CD4-positive, alpha-beta T cell treated with Interleukin-15 for 1 hour (primary cell): Measurements from ENCODE around the gene APP.
"Not testable (repeated sequence)": the region's sequence is repeated elsewhere in the genome, so short reads cannot be mapped to it uniquely, and the experiment has no call there.

Experiments used
- DNase-seq: peaks from one replicate; pipeline ENCODE4 v3.0.0-alpha.2; 2020

The APP gene

DNA sequence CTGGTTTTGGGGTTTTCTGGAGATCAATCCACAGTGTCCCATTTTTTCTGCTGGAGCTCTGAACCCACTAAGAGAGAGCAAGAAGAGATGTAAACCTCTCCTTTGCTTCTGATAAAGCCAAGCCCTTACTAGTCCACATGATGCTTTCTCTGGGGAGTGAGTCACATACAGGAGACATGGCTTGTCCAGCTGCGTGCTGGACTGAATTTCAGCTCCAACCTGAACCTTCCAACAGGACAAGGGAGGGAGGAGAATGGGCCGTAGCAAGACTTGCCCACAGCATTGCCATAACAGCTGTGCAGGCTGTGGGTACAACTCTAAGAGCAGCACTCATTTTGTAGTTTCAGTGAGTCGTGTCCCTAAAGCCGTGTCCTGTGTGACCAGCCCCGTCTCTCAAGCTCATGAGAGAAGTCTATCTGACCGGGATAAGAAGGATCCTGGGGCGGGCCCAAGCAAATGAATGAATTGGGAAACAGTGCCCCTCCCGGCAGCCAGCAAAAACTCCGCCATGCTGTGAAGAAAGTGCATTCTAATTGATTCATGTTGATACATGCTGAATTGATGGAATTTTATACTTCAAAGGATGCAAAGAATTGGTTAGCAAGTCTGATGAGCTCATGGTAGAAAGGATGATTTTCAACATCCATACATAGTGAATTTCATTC, 240.6 kb downstream of the APP start:
- no peak for DNase-seq

DNA sequence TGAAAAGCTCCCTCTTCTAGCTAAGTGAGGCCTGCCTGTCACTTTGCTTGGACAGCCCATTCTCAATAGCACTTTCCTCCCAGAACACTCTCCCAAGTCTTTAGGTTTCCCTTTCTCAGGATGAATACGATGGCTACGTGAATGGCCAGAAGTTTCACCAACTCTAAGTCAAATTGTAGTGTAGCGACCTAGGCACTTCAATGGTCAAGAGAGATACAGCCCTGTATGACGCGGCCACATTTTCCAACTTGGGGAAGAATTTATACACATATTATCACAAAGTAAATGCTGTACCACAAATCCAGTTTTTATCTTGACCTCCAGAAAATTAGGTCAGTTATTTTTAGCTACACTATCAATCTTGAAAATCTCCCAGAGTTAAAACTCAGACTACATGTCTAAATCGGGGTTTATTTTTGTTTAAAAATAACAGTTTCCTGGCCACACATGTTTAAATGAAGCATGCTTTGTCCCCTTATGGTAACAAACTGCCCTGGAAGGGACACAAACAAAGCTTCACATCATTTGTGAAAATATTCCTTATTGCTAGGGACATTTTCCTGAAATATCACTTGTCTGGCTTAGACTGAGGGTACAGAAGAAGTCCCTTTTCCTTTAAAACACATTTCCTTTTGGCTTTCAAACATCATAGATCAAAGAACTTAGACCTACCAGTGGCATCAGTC, 243.2 kb downstream of the APP start:
- no peak for DNase-seq

DNA sequence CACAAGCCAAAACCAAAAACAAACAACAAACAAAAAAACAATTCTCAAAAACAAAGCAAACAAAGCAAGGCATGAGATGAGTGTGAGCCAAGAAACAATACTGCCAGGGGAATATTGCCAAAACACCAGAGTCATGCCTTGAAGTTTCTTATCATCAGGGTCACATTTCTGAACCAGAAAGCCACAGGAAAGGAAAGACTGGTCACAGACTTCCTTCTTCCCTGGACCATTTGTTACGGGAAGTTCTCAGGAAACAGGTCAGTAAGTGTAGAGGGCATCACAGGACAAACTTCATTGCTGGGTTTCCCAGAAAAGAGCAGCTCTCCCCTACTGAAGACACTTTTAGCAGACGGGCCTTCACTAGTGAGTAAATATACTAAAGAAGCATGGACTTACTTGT, 244.6 kb downstream of the APP start:
- no peak for DNase-seq

DNA sequence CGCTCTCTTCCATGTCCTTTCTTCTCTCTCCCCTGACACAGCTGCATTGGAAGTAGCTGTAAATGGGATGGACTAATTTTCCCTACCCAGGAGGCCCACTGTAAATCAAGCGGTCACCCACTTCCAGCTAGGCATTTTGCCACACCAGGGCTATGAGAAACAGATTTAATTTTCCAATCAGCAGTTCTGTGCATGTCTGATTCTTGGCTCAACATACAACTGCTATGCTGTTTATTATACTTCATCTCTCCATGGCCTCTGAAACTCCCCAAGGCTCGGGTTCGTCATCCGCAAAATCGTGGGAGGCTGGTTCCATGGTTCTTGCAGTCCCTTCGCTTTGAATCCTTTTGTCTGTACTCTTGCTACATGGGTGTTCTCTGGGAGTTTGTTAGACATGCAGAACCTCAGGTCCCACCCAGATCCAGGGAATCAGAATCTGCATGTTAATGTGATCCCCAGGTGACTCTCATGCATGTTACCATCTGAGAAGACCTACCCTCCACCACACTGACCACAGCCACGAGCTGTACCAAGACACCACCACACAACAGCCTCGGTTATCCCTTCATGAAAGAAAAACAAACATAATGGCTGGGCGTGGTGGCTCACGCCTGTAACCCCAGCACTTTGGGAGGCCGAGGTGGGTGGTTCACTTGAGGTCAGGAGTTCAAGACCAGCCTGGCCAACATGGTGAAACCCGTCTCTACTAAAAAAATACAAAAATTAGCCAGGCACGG, 245.3 kb downstream of the APP start:
- no peak for DNase-seq

DNA sequence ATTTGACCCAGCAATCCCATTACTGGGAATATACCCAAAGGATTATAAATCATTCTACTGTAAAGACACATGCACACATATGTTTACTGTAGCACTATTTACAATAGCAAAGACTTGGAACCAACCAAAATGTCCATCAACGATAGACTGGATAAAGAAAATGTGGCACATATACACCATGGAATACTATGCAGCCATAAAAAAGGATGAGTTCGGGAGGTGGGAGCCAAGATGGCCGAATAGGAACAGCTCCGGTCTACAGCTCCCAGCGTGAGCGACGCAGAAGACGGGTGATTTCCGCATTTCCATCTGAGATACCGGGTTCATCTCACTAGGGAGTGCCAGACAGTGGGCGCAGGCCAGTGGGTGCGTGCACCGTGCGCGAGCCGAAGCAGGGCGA, 252.4 kb downstream of the APP start:
- not testable (repeated sequence) for DNase-seq

DNA sequence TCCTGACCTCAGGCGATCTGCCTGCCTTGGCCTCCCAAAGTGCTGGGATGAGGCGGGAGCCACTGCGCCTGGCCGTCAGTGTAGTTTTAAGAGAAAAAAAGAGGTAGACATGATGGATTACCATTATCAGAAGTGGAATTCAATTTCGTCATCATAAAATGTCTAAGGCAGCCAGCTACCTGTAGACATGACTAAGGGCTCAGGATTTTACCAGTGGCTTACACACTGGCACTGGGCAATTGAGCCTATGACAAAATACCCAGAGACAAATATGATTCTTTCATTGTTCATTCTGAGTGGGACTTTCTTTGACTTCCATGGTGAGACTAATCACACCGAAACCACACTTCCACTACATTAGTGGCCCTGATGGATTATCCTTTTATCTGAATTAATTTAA, 254.3 kb downstream of the APP start:
- DNase-seq, result no peak

DNA sequence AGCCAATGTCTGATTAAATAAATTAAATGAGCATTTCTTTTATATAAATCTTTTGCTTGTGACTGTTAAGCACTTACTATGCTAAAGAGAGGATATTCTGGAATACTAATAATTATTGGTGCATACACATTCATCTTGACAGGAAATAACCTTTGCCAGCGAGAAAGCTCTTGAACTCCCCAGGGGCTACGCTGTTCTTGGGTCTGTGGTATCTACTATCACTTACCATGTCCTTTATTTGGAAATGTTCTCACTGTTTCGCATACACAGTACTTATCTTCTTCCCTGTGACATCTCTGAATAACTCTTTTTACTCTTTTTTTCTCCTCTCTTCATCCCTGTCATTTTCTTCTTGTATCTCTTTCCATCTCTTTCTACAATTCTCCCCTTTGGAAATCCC, 257.1 kb downstream of the APP start:
- DNase-seq, result no peak

DNA sequence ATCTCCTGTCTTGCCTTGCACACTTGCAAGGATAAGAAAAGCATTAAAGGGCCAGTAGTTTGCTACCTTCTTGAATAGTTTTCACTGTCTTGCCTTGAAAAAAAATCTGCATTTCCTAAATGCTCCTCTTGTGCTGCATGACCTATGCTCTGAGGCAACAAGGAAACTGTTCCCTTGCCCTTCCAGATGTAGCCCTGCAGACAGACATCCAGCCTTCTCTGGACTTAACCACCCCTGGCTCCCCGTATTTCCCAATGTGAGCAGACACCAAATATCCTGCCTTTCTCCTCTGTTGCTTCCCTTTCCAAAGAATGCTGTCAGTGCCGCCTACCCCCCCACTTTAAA, 258.2 kb downstream of the APP start:
- no peak for DNase-seq

DNA sequence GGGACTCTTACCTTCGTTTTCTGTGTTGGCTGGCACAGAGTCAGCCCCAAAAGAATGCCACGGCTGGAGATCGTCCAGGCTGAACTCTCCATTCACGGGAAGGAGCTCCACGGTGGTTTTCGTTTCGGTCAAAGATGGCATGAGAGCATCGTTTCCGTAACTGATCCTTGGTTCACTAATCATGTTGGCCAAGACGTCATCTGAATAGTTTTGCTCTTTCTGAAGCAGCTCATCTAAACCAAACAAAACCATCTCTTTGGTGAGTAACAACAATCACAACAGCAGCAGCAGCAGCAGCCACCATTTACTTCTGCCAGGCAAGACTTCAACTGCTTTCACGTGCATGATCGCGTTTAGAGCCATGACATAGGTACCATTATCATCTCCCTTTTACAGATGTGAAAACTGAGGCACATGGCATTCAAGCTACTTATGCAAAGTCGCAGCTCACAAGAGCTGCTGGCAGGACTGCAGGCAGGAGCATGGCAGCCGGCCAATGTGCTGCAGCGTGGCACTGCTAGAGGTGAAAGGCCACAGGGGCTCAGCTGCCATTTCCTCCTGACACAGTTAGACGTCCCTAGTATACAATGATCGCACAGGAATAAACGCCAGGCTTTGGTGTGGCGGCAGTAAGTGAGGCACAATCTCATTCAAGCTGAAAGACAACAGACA, 258.7 kb downstream of the APP start:
- DNase-seq, result no peak

DNA sequence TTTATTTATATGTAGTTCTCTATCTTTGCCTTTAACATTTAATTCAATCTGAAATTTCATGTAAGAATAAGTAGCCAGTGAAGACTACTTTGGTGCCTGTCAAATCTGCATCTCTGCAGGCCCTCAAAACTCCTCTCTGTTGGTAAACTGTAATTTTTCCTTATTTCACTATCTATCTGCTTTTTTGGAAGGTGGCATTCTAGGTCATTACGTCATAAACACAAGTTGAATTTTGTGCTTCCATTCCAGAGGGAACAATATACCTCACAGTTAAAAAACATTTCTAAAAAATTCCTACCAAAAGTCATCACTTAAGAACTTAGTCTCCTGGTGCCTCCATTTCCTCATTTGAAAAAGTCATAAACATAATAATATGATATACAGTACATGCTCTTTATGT, 259.8 kb downstream of the APP start:
- no peak for DNase-seq

DNA sequence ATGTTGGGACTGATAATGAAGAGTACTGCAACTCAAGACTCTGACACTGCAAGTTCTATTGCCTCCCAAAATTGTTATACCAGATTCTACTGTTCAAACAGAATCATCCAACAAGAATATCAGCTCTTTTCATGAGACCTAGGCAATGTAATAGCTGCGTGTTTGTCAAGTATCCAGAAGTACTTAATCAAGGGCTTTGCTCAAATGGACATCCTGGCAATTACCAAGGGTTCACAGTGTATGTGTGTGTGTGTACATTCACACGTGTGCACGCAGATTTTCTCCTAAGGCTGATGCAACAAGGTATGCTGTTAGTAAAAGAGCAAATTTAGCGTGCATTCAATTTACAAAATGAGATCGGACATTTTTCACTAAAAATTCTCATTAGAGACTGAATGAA, 261.2 kb downstream of the APP start:
- DNase-seq, result no peak

DNA sequence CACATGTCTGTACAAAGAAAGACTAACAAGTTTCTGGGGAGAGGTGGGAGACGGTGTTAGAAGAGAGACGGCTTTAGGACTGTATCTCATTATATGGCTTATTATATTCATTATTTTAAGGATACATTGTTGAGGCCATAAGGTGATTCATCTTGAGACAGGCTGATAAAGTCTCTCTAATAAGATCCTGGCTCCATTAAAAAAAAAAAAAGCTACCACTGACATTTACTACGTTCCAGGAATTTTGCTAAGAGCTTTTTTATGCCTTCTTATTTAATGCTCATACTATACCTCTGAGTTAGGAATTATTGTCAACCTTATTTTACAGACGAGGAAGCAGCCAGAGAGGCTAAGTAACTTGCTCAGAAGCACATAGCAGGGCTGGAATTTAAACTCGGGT, 262.1 kb downstream of the APP start:
- DNase-seq, result no peak

DNA sequence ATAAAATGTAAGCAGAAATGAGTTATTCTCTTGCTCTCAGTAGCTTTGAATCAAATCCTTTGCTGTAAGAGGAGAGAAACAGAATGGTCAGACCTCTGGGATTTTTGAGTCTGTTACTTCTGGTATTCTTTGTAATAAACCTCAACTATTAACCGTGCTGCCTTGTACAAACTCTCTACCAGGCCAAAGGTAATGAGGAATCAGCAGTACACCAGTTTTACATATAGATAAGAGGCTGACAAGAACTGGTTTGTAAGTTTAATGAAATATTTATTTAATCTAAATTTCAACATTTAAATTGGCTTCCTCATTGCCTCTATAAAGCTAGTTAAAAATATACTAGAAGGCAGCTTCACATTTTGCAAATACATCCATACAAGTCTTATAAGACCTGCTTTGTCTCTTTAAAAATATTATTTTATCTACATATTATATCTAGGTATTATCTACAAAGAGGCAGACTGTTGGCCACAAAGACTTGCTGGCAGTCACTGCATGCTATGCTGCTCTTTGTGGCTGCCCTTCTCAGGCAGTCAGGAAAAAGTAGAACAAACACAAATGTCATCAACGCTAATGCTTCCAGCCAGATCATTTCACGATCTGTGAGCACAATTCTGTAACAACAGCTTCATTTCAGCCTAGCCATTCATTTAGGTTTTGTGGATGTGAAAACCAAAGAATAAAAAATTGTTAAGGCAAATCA, 262.8 kb downstream of the APP start:
- no peak for DNase-seq

DNA sequence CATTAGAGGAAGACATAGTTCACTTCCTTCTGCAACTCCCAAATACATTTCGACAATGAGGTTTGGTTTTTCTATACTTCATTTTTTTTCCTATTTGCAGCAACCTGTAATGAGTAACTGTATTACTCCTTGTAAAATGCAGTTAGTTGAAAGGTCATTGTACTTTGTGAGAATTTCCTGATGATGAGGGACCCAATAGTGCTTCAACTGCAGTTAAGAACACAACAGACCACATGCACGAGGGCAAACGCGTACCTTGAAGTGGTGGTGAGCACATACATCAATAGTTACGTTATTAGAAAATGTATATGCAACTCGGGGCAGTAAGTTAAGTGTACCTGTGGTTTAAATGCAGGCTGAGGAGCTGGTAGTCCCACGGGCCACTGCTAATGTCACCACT, 264.0 kb downstream of the APP start:
- DNase-seq, result no peak

DNA sequence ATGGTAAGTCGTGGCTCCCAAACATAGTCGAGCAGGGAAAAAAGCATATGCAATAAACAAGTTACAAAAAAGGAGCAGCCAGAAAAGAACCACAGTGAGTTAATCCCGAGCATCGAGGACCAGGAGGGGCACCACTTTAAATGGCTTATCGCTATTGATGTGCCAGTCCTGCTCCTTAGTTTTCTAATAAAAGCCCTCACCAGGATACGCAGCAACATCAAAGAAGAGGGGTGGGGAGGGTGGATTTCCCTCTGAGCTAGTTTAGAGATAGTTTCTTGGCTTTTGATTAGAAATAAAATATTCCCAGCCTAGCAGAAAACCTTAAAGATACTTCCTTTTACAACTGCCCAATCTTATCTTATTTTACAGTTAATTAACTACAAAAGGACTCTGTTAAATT, 265.4 kb downstream of the APP start:
- no peak for DNase-seq

DNA sequence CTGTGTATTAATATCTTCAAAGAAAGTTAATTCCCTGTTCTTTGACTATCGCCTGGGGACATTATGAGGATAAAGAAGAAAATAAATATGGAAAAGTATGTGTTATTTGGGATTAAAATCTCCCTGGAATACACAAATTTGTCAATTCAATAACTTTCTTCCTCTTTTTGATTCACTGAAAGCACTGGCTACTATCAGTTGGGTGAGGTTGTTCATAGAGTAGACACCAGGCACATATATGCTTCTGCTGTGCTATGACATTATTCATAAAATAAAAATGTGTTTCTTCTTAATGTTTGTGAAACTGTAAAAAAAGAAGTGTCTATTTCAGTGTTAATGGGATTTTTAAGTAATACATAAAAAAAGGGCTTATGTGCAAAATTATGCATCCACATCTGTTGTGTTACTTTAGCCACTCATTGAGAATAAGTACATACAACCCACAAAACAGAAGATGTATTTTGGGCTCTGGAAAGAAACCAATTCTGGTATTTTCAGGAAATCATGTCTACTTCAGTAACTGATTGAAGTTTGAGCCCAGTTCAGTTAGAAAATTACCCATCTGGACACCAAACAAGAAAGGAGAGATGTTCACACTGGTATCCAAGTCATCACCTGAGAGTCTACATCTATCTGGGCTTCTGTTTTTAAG, 266.4 kb downstream of the APP start:
- no peak for DNase-seq

DNA sequence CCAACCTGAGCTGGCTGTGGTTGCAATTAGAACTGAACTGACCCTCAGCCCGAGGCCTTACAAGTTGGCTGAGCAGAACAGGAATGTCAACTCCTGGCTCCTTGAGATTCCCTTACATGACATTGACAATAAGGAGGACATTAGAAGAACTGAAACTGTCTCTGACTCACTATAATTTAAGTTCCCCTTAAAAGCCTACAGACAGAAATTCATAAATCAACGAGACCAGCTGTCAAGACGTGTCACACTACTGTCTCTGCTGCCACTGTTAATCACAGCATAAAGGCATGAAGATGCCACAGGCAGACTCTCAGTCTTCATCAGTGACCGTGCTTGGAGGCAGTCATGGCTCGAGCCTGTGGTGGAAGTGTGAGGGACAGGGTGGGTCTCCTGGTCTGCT, 267.0 kb downstream of the APP start:
- DNase-seq, result peak; percentile 45

DNA sequence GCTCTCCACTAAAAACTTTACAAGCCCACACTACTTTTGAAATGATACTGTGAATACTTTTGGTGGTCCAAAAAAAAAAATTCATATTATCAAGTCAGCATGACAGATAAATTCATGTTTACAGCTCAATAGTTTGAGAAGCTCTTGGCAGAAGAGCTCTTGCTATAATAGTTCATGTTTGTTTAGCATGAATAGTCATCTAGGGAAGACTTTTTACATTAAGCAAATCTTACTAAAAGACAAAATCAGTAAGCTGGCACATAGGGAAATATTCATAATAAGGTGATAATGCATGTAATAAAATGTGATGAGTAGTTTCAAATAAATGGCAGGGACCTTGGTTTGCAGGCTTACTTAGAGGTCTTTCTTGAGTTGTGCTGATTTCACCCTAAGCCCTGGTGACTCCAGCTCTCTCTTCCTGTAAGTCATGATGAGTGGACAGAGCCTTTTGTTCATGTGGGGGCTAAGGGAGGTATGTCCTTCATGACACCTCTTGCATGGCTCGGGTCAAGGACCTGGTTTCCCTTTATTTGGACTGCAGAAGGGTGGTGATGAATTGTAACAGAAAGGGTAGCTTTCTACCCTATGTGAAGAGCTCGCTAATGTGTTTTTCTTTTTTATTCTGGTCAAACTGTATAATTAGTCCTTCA, 269.1 kb downstream of the APP start:
- DNase-seq, result no peak

DNA sequence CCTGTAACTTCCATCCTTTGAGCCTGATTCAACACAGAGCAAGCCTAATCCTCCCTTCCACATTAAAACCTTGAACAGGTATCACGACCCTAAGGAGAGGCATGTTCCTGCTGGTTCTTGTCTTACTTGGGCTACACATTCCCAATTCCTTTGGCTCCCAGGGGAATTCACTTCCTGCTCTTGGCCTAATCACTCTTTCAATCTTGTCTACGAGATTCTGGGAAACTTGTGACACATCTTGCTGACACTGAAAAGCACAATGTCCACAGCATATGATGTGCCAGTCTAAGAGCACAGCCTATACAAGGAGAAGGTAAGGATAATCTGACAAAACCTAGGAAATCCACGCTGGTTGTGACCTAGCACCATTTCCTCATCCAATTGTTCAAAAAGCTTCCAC, 271.9 kb downstream of the APP start:
- no peak for DNase-seq

DNA sequence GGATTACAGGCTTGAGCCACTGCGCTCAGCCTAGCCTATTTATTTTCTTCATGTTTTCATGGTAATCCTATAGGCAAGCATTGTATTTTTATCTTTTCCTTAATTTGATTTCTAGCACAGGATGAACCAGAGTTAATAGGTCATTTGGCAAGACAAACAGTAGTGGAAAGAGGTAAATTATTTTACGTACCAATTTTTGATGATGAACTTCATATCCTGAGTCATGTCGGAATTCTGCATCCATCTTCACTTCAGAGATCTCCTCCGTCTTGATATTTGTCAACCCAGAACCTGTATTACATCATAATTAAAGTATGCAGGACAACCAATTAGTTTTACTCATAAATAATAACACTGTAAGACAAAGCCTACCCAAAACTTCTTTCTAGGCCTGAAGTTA, 273.2 kb downstream of the APP start:
- no peak for DNase-seq

DNA sequence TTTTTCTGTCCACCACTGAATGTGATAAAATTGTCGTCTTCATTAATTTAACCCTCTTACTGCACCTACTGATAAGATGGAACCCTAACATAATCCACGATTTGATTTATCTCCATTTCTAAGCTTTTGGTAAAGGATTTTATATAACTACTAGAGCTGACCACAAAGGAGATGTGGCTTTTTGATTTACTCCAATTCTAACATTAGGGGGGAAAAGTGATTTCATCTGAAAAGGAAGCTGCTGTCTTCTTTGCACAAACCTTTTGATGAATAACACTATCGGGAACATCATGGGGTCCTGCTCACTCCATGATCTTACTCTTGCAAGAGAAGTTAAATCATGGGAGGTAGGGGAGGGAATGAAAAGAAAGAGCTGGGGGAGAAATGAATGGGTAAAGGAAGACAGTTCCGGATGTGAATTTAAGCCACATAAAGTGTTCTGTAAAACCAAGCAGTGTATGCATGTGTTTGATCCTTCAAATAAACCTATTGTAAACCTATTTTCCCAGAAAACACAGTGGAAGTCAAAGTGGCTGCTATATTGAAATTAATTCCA, 274.0 kb downstream of the APP start:
- no peak for DNase-seq
